ENCODE results near the gene L3MBTL4.

- TF ChIP-seq CTCF (IDR thresholded peaks at IDR 0.05 in 4 of 5, conservative IDR thresholded peaks at IDR 0.05 in 1 of 5): no peak
- TF ChIP-seq POLR2A (IDR thresholded peaks at IDR 0.05): no peak
Observed at GRCh38 chr18:6414118-6414722, 491 bp downstream of the L3MBTL4 start.

Measured in gastrocnemius medialis (tissue), 4 donors.